ENCODE results near the gene ANAPC10.
A peak's percentile ranks its signal among the peaks of the same experiment; 100 is the strongest.
"Not testable (repeated sequence)": the region's sequence is repeated elsewhere in the genome, so short reads cannot be mapped to it uniquely, and the experiment has no call there.

ANAPC10 gene

DNA sequence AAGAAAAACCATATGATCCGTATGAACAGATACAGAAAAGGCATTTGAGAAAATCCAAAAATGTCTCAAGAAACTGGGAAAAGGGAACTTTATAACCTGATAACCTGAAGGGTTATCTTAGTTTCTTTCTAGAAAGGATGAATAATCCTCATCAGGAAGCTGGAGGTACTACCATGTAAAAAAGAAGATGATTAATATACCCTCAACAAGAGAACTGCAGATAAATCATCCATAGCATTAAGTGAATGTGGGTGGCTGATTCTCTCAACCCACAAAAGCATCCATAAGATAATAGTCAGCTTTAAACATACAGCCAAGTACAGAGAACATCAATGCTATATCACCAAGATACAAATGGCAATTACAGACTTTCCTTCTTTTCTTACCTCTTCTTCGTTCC is 26.4 kb downstream of the ANAPC10 start:
- no peak for DNase-seq (ENCODE audit: low spot score)

DNA sequence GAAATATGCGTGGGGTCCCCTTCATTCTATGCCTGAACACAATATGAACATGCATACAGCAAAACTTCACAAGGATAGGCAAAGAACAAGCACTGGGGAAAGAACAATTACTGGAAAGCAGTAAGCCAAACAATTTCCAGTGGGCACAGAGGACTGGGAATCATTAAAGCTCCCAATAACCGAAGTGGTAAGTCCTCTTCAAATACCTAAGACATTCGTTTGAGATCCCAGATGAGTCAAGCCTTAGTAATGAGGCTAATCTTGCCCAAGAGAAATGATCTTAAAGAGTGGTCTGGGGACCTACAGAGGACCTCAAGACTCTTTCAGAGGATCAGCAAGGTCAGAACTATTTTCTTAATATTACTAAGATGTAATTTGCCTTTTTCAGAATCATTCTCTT is 28.6 kb downstream of the ANAPC10 start:
- no peak for DNase-seq (ENCODE audit: low spot score)

DNA sequence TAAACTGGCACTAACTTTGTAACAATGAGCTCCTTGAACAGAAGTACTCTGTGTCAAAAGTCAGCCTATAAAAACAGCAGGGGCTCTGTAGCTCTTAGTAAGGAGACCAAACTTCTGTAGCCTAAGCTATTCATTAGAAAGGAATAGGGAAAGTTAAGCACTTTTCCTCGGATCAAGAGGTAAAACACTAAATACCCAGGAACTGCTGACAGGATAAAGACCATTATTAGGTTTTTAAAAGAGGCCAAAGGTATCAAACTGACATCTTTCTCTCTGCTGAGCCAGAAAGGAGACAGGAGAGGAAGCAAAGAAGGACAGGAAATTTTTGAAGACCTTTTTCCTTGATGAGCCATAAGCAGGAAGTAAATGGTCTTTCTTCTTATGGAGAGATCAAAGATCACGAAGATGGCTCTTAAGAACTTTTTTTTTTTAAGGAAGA is 31.9 kb downstream of the ANAPC10 start:
- no peak for DNase-seq (ENCODE audit: low spot score)

DNA sequence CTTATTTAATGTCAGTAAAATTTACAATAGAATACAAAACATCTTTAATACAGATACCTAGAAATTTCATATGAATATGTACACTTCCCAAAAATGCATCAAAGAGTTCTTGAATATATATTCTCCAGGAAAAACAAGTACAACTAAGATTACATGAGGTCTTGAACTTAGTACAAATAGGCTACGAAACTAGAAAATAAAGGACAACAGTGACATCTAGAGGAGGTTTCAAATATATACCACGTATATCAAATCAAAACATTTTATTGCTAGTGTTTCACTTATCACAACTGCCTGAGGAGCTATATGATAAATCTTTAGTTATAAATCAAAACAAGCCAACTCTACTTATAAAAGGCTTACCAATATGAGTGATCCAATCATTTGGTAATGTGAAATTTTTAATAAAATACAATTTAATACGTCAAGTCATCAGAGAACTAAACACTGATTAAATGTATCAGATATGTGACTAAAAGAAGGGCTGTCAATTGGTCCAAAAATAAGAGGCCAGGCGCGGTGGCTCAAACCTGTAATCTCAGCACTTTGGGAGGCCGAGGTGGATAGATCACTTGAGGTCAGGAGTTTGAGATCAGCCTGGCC is 36.6 kb downstream of the ANAPC10 start:
- peak; percentile 51 for DNase-seq (ENCODE audit: low spot score)

DNA sequence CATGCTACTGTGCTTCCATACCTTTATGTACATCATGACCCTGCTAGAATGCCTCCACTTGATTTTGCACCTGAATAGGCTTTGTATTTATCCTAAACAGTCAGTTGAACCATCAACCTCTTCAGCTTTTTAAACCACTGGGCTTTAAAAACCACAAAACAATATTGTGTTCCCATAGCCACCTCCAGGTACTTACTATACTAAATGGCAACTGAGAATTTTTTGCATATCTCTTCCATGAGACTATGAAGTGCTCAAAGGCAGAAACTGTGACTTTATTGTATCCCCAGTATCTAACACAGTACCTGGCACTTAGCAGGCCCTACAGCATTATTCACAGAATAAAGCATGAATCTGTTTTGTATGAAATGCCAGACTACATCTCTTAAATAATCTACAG is 39.7 kb downstream of the ANAPC10 start:
- no peak for DNase-seq (ENCODE audit: low spot score)

DNA sequence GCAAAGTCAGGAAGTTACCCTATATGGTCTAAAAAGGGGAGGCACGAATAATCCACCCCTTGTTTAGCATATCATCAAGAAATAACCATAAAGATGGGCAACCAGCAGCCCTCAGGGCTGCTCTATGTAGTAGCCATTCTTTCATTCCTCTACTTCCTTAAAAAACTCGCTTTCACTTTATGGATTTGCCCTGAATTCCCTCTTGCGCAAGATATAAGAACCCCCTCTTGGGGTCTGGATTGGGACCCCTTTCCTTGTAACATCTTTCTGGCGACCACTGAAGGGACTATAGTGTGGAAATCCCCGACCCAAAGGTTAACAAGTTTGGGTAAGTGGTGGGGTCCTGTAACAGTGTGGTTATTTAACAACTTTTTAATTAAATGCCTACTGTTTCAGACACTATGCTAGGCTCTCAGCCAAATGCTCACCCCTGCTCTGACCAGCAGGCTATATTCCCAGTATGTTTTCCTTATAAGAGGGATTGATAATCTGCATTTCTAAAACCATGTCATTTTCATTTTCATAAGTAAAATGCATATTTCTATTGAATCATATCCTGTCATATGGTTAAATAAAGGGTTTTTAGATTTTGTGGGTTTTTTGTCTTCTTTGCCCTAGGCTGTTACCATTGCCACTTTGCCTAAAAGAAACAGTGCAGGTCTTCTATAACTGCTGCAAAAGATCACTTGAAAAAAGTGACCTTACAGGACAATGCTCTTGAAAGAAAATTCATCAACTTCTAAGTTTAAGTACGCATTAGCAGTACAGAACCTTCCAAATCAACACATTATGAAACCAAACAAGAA is 41.5 kb downstream of the ANAPC10 start:
- no peak for DNase-seq (ENCODE audit: low spot score)

DNA sequence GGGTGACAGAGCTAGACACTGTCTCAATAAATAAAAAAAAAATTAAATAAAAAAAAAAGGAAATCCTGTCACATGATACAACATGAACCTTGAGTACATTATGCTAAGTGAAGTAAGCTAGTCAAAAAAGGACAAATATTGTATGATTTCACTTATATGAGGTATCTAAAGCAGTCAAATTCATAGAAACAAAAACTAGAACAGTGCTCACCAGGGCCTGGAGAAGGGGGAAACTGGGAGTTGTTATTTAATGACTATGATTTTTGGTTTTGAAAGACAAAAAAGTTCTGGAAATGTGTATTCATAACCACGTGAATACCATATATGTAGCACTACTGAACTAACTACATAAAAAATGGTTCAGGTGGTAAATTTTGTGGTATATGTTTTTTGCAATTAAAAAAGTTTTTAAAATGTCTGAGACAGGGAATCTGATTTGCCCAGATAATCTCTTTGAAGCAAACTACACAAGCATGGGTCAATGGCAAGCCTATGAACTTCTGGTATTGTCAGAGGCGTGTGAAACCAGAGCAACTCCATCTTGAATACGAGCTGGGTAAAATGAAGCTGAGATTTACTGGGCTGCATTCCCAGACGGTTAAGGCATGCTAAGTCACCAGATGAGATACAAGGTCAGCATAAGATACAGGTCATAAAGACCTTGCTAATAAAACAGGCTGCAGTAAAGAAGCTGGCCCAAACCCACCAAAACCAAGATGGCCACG is 42.3 kb downstream of the ANAPC10 start:
- DNase-seq (ENCODE audit: low spot score), result no peak

DNA sequence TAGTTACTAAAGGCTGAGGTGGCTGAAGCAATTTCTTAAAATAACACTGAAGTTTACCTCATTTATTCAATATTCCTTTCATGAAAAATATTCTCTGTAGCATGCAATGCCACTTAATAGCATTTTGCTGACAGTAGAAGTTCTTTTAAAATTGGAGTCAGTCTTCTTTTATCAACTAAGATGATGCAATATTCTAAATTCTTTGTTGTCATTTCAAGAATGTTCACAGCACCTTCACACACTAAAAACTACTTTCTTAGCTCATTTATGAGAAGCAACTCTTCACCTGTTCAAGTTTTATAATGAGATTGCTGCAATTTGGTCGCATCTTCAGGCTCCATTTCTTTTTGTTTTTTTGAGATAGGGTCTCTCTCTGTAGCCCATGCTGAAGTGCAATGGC is 48.8 kb downstream of the ANAPC10 start:
- DNase-seq (ENCODE audit: low spot score), result no peak

DNA sequence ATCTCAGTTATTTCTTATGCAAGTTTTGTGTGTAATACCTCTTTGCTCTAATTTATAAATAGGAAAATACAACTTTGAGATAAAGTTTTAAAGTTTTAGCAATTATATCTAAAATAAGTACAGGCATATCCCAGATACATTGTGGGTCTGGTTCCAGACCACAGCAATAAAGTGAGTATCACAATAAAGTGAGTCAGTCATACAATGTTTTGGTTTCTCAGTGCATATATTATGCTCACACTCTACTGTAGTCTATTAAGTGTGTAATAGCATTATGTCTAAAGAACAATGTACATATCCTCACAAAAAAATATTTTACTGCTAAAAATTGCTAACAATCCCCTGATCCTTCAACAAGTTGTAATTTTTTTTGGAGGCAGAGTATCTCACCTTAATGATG is 49.2 kb downstream of the ANAPC10 start:
- no peak for DNase-seq (ENCODE audit: low spot score)

DNA sequence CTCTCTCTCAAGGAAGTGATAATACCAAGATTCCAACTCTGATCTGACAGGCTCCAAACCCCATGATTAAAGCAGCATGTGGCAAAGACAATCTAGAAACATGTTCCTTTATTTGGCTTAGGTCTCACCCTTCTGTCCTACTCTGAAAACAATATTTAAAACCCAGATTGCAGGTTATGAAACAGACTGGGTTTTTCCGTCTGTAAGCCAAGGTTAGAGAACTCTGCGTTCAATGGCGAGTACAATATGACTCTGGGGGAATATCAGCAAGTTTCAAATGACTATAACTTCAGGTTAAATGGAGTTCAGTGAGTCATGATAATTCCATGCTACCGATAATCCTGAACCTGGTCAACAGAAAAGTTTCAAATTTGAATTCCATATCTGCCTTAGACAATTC is 50.8 kb downstream of the ANAPC10 start:
- DNase-seq (ENCODE audit: low spot score), result no peak

DNA sequence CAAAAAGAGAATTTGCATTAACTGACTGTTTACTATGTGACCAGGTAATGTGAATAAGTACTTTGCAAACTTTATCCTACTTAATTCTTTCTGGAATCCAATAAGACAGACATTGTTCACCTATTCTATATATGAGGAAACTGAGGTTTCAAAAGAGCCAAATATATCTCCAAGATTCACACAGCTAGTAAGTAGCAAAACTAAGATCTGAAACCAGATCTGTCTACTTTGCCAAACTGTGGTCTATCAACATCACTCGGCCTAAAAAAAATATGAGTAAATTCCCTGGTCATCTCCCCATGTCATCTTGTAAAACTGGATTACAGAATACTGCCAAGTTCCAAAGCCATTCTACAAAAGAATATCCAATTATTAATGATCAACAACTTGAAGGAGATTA is 52.8 kb downstream of the ANAPC10 start:
- DNase-seq (ENCODE audit: low spot score), result no peak

DNA sequence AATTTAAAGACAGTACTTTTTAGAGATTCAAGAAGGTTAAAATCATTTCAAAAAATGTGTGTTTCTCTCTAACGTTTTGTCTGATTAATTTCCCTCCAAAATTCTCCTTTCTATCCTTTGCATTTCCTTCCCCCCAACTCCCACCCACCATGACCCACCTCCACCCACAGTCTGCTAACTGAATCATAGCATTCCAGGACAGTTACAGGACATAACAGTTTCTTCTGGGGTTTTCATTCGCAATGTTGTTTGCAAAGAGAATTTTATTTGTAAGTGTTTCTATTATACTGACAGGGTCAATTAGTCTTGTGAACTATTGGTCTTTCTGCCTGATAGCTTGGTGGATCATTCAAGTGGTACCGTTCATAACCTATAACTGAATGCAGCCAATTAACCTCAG is 53.7 kb downstream of the ANAPC10 start:
- DNase-seq (ENCODE audit: low spot score), result no peak

DNA sequence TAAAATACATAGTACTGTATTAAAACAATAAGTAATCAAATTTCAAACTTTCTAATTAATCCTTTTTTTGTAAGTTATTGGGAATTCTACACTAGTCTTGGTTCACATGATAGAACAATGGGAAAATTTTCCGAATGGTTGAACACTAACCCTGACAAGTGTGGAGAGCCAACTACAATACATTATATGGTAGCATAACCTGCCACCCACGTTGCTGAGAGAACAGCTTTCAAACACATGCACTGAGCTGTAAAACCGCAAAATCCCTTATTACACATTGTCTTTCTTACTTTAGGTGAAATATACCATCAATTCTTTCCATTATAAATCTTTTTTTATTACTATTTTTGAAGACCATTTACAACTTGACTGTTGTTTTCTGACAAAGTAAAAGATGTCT is 54.7 kb downstream of the ANAPC10 start:
- DNase-seq (ENCODE audit: low spot score), result no peak

DNA sequence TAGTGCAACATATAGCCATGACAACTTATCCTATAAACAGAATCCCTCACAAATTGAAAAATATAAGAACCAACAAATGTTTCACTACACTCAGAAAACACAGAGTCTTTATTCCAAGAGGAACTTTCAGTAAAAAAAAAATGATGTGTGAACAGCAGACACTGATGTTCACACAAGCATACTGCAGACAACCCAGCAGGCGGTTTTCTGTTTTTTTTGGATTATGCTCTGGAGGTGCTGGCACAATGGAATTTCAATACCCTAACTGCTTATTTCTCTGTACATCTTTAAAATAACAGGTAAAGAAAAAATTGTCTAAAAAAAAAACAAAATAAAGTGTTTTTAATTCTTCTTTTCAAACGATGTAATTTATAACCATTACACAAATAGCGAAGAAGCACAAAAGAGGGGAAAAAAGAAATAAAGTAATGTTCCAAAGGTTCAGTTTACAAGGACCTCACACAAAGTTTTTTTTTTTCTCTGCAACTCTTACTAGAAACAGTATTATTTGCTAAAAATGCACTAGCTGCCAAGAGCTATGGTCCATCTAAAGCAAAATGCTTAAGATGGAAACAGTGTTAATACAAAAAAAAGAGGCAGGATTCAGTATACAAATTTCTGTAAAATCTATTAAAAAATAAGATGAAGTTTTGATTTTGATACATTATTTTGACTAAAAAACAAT is 55.3 kb downstream of the ANAPC10 start:
- DNase-seq (ENCODE audit: low spot score), result no peak

DNA sequence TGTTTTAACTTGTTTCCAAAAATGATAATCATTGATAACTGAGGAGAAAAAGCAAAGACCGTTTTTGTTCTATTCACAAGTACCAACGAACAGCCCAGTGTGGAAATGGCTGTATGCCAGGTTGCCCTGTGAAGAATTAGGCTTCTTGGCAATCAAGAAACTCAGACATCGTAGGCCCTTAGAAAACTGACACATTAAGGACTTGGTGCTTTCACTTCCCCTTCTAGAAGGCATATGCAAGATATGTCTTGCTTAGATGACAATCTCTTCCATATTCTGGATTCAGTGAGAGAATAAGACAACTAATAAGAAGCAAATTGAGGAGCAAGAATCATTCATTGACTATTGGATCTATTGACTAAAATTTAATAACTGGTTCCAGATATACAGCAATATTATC is 56.6 kb downstream of the ANAPC10 start:
- DNase-seq (ENCODE audit: low spot score), result no peak

DNA sequence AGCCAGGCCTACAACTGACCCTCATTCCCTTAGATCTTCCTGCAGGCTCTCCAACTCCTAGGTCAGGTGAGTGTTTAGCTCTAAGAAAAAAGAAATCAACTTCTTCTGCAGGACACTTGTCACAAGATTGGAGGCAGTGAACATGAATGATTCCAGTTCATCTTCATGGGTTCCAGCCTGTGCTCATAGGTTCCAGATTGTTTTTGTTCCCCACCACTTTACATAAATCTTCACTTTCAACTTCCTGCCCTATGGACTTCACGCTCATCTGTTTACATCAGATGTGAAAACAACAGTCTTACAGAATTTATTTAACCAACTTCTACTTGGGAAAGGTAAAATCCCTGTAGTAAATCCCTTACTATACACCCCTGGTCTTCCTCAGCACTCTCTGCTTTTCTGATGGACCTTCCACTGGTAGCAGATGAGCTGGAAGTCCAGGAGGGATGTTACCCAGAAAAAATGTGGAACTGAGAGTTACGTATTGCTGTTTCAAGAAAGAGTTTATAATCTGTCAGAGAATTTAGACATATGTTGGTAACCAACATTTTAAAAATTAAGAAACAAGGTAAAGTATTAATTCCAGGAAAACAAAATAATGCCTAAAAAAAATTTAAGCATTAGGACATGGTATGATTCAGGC is 62.4 kb downstream of the ANAPC10 start:
- DNase-seq (ENCODE audit: low spot score), result no peak

DNA sequence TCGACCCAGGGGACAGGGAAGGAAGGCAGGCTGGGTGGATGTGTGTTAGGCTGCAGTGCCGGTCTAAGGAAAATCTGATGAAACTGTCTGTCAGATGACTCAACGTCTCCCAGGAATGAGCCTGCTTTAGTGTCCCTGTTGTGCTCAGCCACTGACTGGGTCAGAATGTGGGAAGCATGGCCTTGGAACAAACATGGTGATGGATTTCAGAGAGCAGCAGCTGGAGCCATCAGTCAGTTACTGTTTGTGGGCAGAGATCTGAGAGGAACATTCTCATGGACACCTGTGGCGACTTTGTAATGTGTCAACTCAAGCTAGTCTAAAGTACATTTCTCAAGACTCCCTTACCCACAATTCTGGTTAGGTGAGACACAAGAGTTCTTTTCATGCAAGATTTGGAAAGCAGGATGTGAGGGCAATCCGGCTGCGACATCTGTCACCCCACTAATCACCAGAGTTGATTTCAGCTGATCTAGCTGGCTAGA is 63.2 kb downstream of the ANAPC10 start:
- no peak for DNase-seq (ENCODE audit: low spot score)

DNA sequence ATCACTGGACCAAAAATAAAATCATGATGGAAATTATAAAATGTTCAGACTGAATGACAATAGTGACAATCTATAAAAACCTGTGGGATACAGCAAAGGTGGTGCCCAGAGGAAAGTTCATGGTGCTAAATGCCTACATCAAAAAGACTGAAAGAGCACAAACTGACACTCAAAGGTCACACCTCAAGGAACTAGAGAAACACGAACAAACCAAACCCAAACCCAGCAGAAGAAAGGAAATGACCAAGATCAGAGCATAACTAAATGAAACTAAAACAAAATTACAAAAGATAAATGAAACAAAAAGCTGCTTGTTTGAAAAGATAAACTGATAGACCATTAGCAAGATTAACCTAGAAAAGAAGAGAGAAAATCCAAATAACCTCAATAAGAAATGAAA is 78.7 kb downstream of the ANAPC10 start:
- no peak for DNase-seq (ENCODE audit: low spot score)

DNA sequence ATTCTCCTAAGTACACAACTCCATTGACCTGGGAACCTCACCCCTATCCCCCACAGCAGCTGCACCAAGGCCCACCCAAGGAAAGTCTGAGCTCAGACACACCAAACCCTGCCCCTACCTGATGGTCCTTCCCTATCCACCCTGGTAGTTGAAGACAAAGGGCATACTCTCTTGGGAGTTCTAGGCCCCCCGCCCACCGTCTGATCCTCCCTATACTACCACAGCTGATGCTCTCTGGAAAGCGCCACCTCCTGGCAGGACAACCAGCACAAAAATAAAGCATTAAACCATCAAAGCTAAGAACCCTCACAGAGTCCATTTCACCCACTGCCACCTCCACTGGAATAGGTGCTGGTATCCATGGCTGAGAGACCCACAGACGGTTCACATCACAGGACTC is 83.6 kb downstream of the ANAPC10 start:
- no peak for DNase-seq (ENCODE audit: low spot score)

DNA sequence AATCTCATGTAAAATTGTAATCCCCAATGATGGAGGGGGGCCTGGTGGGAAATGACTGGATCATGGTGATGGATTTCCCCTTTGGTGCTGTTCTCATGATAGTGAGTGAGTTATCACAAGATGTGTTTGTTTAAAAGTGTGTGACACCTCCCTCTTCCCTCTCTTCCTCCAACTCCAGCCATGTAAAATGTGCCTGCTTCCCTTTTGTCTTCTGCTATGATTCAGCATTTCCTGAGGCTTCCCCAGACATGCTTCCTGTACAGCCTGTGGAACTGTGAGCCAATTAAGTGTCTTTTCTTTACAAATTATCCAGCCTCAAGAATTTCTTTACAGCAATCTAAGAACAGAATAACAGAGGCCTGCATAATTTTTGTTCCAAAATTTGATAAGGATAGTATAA is 85.2 kb downstream of the ANAPC10 start:
- DNase-seq (ENCODE audit: low spot score), result no peak

DNA sequence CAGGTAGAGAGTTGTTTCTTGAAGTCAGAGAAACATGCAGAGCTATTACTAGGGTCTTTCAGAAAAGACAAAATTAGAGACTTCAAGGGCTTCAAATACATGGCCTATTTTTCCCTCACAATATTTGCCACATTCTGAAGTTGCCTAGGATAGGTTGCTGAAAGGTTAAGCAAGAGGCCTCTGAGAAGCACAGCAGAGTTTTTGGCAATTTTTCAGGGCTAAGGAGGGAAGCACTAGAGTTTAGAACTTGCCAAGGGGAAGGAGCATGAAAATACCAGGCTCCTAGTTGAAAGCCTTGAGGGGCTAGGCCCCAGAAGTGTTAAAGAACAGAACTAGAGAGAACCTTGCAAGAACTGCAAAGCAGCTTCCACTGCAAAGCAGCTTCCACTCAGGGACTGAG is 86.4 kb downstream of the ANAPC10 start:
- no peak for DNase-seq (ENCODE audit: low spot score)

DNA sequence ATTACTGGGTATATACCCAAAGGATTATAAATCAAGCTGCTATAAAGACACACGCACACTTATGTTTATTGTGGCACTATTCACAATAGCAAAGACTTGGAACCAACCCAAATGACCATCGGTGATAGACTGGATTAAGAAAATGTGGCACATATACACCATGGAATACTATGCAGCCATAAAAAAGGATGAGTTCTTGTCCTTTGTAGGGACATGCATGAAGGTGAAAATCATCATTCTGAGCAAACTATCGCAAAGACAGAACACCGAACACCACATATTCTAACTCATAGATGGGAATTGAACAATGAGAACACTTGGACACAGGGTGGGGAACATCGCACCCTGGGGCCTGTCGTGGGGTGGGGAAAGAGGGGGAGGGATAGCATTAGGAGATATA is 87.7 kb downstream of the ANAPC10 start:
- DNase-seq (ENCODE audit: low spot score), result not testable (repeated sequence)
